Caco-2 (cell line): Measurements from ENCODE around the gene SGMS1. TPM values are rescaled to one million over a fixed set of nuclear protein-coding genes. Genes with fewer than 3 reads are reported as not detected.

ENCODE experiments used
- BruUV-seq: library from RNA; stranded (reverse); fragments of 400-500 nt; replicated peaks from 2 replicates; lab custom pipeline; 2021; lab: Mats Ljungman, UMichigan
- CTCF ChIA-PET: fragments of 300-600 bp; sonication (Branson Sonifier 250); formaldehyde crosslinking; loops from one replicate; lab custom pipeline; 2022; ENCODE audit warnings: antibody characterized with exemption; lab: Charles Lee
- POLR2A ChIA-PET: fragments of 300-600 bp; sonication (Branson Sonifier 250); formaldehyde crosslinking; loops from one replicate; lab custom pipeline; 2022; ENCODE audit warnings: antibody characterized with exemption; lab: Charles Lee
- DNase-seq, 2 experiments: peaks; one replicate each; pipeline versions ENCODE4 v3.0.0 to v3.0.0-alpha.2; 2020 to 2022
- H3K27me3 ChIP-seq: replicated peaks from 2 replicates; pipeline ENCODE4 v1.6.0; 2011; ENCODE audit warnings: low read length; ENCODE audit not compliant: control insufficient read depth, insufficient read depth
- H3K36me3 ChIP-seq: 2 replicates; pipeline ENCODE4 v1.5.1; 2011; ENCODE audit warnings: low read length; ENCODE audit not compliant: control insufficient read depth, insufficient read depth
- H3K4me1 ChIP-seq: fragments of 250-450 bp; sonication (Bioruptor Pico); 2 replicates; pipeline ENCODE4 v1.5.1; 2020; ENCODE audit warnings: mild to moderate bottlenecking
- H3K4me3 ChIP-seq: 2 replicates; pipeline ENCODE4 v1.5.1; 2011; ENCODE audit warnings: low read depth, mild to moderate bottlenecking, control low read depth, low read length
- H3K9me3 ChIP-seq: fragments of 250-450 bp; sonication (Bioruptor Pico); 2 replicates; pipeline ENCODE4 v1.5.1; 2020; ENCODE audit warnings: mild to moderate bottlenecking, moderate library complexity
- H3K27ac Mint-ChIP-seq: one replicate; pipeline ENCODE4 v1.8.0; 2022; ENCODE audit warnings: mixed read lengths; ENCODE audit not compliant: unreplicated experiment
- H3K27me3 Mint-ChIP-seq: one replicate; pipeline ENCODE4 v1.8.0; 2022; ENCODE audit warnings: mixed read lengths; ENCODE audit not compliant: insufficient read depth, unreplicated experiment
- H3K36me3 Mint-ChIP-seq: one replicate; pipeline ENCODE4 v1.8.0; 2022; ENCODE audit warnings: mild to moderate bottlenecking, mixed read lengths; ENCODE audit not compliant: insufficient read depth, unreplicated experiment
- H3K4me1 Mint-ChIP-seq: one replicate; pipeline ENCODE4 v1.8.0; 2022; ENCODE audit warnings: low read depth, mixed read lengths; ENCODE audit not compliant: unreplicated experiment
- H3K4me3 Mint-ChIP-seq: one replicate; pipeline ENCODE4 v1.8.0; 2022; ENCODE audit warnings: mild to moderate bottlenecking, moderate library complexity, mixed read lengths; ENCODE audit not compliant: unreplicated experiment
- H3K9me3 Mint-ChIP-seq: one replicate; pipeline ENCODE4 v1.8.0; 2022; ENCODE audit warnings: mixed read lengths; ENCODE audit not compliant: unreplicated experiment
- intact Hi-C: fragments of 100-400 bp; cut with micrococcal nuclease; formaldehyde crosslinking; loops from one replicate; pipeline ENCODE4 v1.10.0; 2022; ENCODE audit not compliant: unreplicated experiment
- total RNA-seq: library from RNA; stranded (reverse); gene quantifications from 2 replicates; pipeline ENCODE4 v1.2.3, GENCODE V29; 2022
- TF ChIP-seq, protein P1 (sequence below), 2 experiments: fragments of 200-600 bp in 1 of 2; IDR thresholded peaks; 1 replicate in 1 of 2; 2 replicates in 1 of 2; pipeline versions ENCODE4 v1.5.1 to v1.8.0; 2011 to 2022; ENCODE audit warnings: antibody characterized with exemption in 1 of 2, control low read depth in 1 of 2, inconsistent platforms in 1 of 2, low read depth in 1 of 2, low read length in 1 of 2, mild to moderate bottlenecking in 1 of 2, moderate library complexity in 1 of 2; ENCODE audit not compliant: insufficient read depth in 1 of 2, severe bottlenecking in 1 of 2, unreplicated experiment in 1 of 2

SGMS1 gene
- total RNA-seq, 1 experiment from 2014 or later = 30.5 TPM

GRCh38 chr10:50629495-50630122 is 5.9 kb upstream of the SGMS1 start:
- no peak overlapping the region for H3K4me3 Mint-ChIP-seq
- H3K27me3 ChIP-seq = no peaks in the 10 kb centered on the region
- H3K36me3 ChIP-seq = no peaks in the 10 kb centered on the region
- CTCF ChIA-PET = no interaction called here
- H3K4me3 ChIP-seq = no peak overlapping the region
- no peak overlapping the region for H3K27ac Mint-ChIP-seq
- POLR2A ChIA-PET = no interaction called here
- intact Hi-C loops = no loop called here
- H3K36me3 Mint-ChIP-seq = peaks cover 11% of the 10 kb centered on the region
- H3K9me3 Mint-ChIP-seq = no peaks in the 10 kb centered on the region
- TF ChIP-seq, protein P1, sequence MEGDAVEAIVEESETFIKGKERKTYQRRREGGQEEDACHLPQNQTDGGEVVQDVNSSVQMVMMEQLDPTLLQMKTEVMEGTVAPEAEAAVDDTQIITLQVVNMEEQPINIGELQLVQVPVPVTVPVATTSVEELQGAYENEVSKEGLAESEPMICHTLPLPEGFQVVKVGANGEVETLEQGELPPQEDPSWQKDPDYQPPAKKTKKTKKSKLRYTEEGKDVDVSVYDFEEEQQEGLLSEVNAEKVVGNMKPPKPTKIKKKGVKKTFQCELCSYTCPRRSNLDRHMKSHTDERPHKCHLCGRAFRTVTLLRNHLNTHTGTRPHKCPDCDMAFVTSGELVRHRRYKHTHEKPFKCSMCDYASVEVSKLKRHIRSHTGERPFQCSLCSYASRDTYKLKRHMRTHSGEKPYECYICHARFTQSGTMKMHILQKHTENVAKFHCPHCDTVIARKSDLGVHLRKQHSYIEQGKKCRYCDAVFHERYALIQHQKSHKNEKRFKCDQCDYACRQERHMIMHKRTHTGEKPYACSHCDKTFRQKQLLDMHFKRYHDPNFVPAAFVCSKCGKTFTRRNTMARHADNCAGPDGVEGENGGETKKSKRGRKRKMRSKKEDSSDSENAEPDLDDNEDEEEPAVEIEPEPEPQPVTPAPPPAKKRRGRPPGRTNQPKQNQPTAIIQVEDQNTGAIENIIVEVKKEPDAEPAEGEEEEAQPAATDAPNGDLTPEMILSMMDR (IDR thresholded peaks at IDR 0.05; ENCODE audit: insufficient read depth in 1 of 2, low read depth in 1 of 2, low read length in 1 of 2, severe bottlenecking in 1 of 2, unreplicated experiment in 1 of 2) = no peak
- BruUV-seq = no TSS peak
- H3K27me3 Mint-ChIP-seq = no peaks in the 10 kb centered on the region
- 0 out of 2 replicates have a peak, but pooled peaks cover 4% of the 10 kb centered on the region for H3K4me1 ChIP-seq
- no peaks in the 10 kb centered on the region for H3K4me1 Mint-ChIP-seq
- no peak for DNase-seq
- H3K9me3 ChIP-seq = no peaks in the 10 kb centered on the region

- TF ChIP-seq, protein P1 (IDR thresholded peaks at IDR 0.05; ENCODE audit: insufficient read depth in 1 of 2, low read depth in 1 of 2, low read length in 1 of 2, severe bottlenecking in 1 of 2, unreplicated experiment in 1 of 2) = no peak
- Histone ChIP-seq H3K4me3 (no peak overlapping the region), H3K9me3 (no peaks in the 10 kb centered on the region), H3K4me1 (0 out of 2 replicates have a peak, but pooled peaks cover 4% of the 10 kb centered on the region), H3K36me3 (no peaks in the 10 kb centered on the region), H3K27me3 (no peaks in the 10 kb centered on the region)
- H3K27me3 Mint-ChIP-seq = no peaks in the 10 kb centered on the region
- H3K27ac Mint-ChIP-seq = no peak overlapping the region
- H3K9me3 Mint-ChIP-seq = no peaks in the 10 kb centered on the region
- ChIA-PET POLR2A (no interaction called here), CTCF (no interaction called here)
- intact Hi-C loops = no loop called here
- no TSS peak for BruUV-seq
- no peaks in the 10 kb centered on the region for H3K4me1 Mint-ChIP-seq
- H3K4me3 Mint-ChIP-seq = no peak overlapping the region
- no peak for DNase-seq
- peaks cover 18% of the 10 kb centered on the region for H3K36me3 Mint-ChIP-seq
Observed at GRCh38 chr10:50627896-50628295, 4.1 kb upstream of the SGMS1 start.

DNA sequence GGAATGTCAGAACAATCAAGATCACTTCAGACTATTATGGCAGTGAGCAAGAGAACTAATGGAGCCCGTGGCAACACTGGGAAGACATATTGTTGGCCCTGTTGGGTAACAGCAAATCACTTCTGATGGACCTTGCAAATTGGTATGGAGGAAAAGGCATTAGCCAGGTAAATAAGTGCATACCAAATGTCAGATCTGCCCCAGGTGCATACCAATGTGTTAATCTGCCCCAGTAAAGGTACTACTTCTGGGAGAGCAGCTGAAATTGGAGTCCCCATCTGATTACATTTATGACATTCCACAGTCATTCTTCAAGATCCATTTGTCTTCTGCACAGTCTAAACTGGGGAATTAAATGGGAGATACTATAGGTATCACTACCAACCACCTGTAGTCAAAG is 3.7 kb upstream of the SGMS1 start:
- TF ChIP-seq, protein P1 (IDR thresholded peaks at IDR 0.05; ENCODE audit: insufficient read depth in 1 of 2, low read depth in 1 of 2, low read length in 1 of 2, severe bottlenecking in 1 of 2, unreplicated experiment in 1 of 2) = no peak
- Mint-ChIP-seq H3K27ac (no peak overlapping the region), H3K4me3 (no peak overlapping the region), H3K4me1 (peaks cover 2% of the 10 kb centered on the region), H3K36me3 (peaks cover 18% of the 10 kb centered on the region), H3K27me3 (no peaks in the 10 kb centered on the region), H3K9me3 (no peaks in the 10 kb centered on the region)
- no peaks in the 10 kb centered on the region for H3K36me3 ChIP-seq
- BruUV-seq = no TSS peak
- CTCF ChIA-PET = no interaction called here
- POLR2A ChIA-PET = no interaction called here
- H3K4me3 ChIP-seq = no peak overlapping the region
- H3K4me1 ChIP-seq = 0 out of 2 replicates have a peak, but pooled peaks cover 4% of the 10 kb centered on the region
- H3K9me3 ChIP-seq = no peaks in the 10 kb centered on the region
- intact Hi-C loops = no loop called here
- no peaks in the 10 kb centered on the region for H3K27me3 ChIP-seq
- no peak for DNase-seq
